GM18873 (cell line): ENCODE data around the gene MFAP4.
A peak's percentile ranks its signal among the peaks of the same experiment; 100 is the strongest.

Experiments
- ATAC-seq: cut with Tn5 transposase; IDR thresholded peaks from one replicate; pipeline ENCODE4 v1.9.1; 2021; ENCODE audit warnings: mild to moderate bottlenecking, moderate library complexity, moderate number of reproducible peaks; ENCODE audit not compliant: unreplicated experiment, low FRiP score

Gene MFAP4

GRCh38 chr17:19387921-19388521, 1.0 kb upstream of the MFAP4 start:
- ATAC-seq = no peak

- no peak for ATAC-seq
Observed at GRCh38 chr17:19386051-19386929, 700 bp downstream of the MFAP4 start.

- ATAC-seq = no peak
Observed at GRCh38 chr17:19385521-19385983, 1.4 kb downstream of the MFAP4 start.

- no peak for ATAC-seq
Observed at GRCh38 chr17:19384723-19385391, 2.1 kb downstream of the MFAP4 start.

- no peak for ATAC-seq
Observed at GRCh38 chr17:19383681-19384470, 3.1 kb downstream of the MFAP4 start.

GRCh38 chr17:19382531-19383444, 4.2 kb downstream of the MFAP4 start:
- no peak for ATAC-seq

GRCh38 chr17:19381741-19382444, 5.1 kb downstream of the MFAP4 start:
- ATAC-seq = no peak

- no peak for ATAC-seq
Observed at GRCh38 chr17:19381361-19381740, 5.6 kb downstream of the MFAP4 start.

- no peak for ATAC-seq
Observed at GRCh38 chr17:19380481-19381301, 6.3 kb downstream of the MFAP4 start.

- no peak for ATAC-seq
Observed at GRCh38 chr17:19379361-19380065, 7.5 kb downstream of the MFAP4 start.

- ATAC-seq = no peak
Observed at GRCh38 chr17:19378416-19379360, 8.3 kb downstream of the MFAP4 start, which contains the start of gene MAPK7. MAPK7 (plus strand) TSS chr17:19378498; CDS start chr17:19378901, 403 bp downstream.

GRCh38 chr17:19377602-19378415, 9.2 kb downstream of the MFAP4 start:
- peak; percentile 86 for ATAC-seq

GRCh38 chr17:19376811-19377210, 10.2 kb downstream of the MFAP4 start:
- ATAC-seq = no peak

GRCh38 chr17:19375732-19376131, 11.3 kb downstream of the MFAP4 start:
- ATAC-seq = no peak

GRCh38 chr17:19374136-19374535, 12.9 kb downstream of the MFAP4 start:
- ATAC-seq = no peak
